DMS53 (cell line): ENCODE data around the gene ZNF823.
"Not testable (repeated sequence)": the region's sequence is repeated elsewhere in the genome, so short reads cannot be mapped to it uniquely, and the experiment has no call there.

Experiments used
- DNase-seq: peaks from one replicate; lab custom pipeline; 2025; lab: John Stamatoyannopoulos, UW

ZNF823 gene

GRCh38 chr19:11680689-11681302 lies 58.0 kb downstream of the ZNF823 start:
- DNase-seq = no peak

GRCh38 chr19:11678504-11678903 lies 60.2 kb downstream of the ZNF823 start:
- no peak for DNase-seq

- not testable (repeated sequence) for DNase-seq
Observed at GRCh38 chr19:11676661-11677600, 61.8 kb downstream of the ZNF823 start.

- DNase-seq = no peak
Observed at GRCh38 chr19:11675569-11675968, 63.2 kb downstream of the ZNF823 start.

GRCh38 chr19:11674067-11674492 lies 64.7 kb downstream of the ZNF823 start:
- no peak for DNase-seq

GRCh38 chr19:11673608-11674041 lies 65.1 kb downstream of the ZNF823 start:
- DNase-seq = peak; percentile 66
